Measurements from ENCODE around the gene PRMT9. TPM values are rescaled to one million over a fixed set of nuclear protein-coding genes. Genes with fewer than 3 reads are reported as not detected.

The PRMT9 gene
- total RNA-seq, 2 donors from 2014 or later, result 13.9 to 21.3 TPM

DNA sequence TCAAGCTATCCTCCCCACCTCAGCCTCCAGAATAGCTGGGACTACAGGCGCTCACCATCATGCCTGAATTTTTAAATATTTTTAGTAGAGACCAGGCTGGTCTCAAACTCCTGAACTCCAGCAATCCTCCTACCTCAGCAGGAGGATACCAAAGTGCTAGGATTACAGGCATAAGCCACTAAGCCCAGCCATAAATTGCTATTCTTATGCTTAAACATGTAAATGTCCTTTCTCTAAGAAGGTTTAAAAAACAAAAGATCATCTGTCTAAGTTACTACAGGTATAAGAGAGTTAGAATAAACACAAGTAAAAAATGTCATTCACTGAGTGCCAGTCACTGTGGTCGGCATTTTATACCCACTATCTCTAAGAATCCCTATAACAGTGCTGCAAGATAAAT is 28.3 kb downstream of the PRMT9 start:
- Mint-ChIP-seq H3K27ac (peak overlapping the region; percentile 9), H3K36me3 (ENCODE audit: low read depth) (peaks cover 8% of the 10 kb centered on the region), H3K4me3 (no peak overlapping the region), H3K27me3 (no peaks in the 10 kb centered on the region), H3K4me1 (peaks cover 11% of the 10 kb centered on the region)
- H3K9me3 ChIP-seq (ENCODE audit: control insufficient read depth, low read length, poor library complexity, severe bottlenecking), result no peaks in the 10 kb centered on the region
- ATAC-seq (no peak), DNase-seq (no peak)

DNA sequence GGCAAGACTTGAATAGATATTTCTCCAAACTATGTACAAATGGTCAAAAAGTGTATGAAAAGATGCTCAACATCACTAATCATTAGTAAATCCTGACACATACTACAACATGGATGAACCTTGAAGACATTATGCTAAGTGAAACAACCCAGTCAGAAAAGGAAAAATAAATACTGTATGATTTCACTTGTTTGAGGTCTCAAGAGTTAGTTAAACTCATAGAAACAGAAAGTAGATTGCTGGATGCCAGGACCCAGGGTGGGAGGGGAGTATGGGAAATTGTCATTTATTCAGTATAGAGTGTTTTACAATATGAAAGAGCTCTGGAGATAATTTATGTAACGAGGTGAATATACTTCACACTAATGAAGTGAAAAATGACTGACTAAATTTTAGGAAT is 32.4 kb downstream of the PRMT9 start:
- Mint-ChIP-seq H3K4me1 (peaks cover 20% of the 10 kb centered on the region), H3K27me3 (no peaks in the 10 kb centered on the region), H3K4me3 (no peak overlapping the region), H3K27ac (no peak overlapping the region), H3K36me3 (ENCODE audit: low read depth) (peaks cover 6% of the 10 kb centered on the region)
- no peaks in the 10 kb centered on the region for H3K9me3 ChIP-seq (ENCODE audit: control insufficient read depth, low read length, poor library complexity, severe bottlenecking)
- DNase-seq (no peak), ATAC-seq (no peak)

DNA sequence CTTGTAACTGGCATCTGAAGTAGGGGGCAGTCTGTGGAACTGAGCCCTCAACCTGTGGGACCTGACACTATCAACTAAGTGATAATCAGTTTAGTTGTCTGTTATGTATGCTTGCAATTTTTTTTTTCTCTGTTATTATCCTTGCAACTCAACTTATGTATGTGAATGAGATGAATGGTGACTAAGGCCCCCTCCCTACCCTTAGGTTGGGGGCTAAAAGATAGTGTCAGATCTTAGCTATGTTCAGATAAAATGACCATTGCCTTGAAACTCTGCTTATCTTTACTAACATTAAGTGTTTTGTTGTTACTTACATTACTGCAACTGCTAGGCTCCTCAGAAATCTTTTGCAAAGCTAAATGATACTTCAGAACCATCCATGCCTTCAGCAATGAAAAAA is 35.3 kb downstream of the PRMT9 start:
- no peak for ATAC-seq
- Mint-ChIP-seq H3K36me3 (ENCODE audit: low read depth) (peaks cover 3% of the 10 kb centered on the region), H3K27ac (no peak overlapping the region), H3K4me1 (peaks cover 30% of the 10 kb centered on the region), H3K4me3 (no peak overlapping the region), H3K27me3 (no peaks in the 10 kb centered on the region)
- DNase-seq, result no peak
- H3K9me3 ChIP-seq (ENCODE audit: control insufficient read depth, low read length, poor library complexity, severe bottlenecking), result no peaks in the 10 kb centered on the region

DNA sequence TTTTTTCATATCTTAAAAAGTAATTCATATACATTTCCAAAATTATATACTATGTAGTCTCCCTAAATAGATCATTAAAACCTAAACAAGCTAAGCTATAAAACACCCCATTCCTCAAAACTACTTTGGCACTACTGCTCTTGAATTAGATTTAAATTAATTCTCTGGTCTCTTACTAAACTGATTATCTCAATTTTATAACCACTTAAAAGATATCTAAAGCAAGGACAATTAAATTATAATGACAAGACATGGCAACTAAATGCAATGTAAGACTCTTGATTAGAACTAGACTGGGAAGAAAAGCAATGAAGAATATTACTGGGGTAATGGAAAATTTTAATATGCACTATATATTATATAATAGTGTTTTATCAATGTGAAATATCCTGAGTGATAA is 38.9 kb downstream of the PRMT9 start:
- Mint-ChIP-seq H3K4me1 (peaks cover 24% of the 10 kb centered on the region), H3K27ac (no peak overlapping the region), H3K36me3 (ENCODE audit: low read depth) (peaks cover 9% of the 10 kb centered on the region), H3K4me3 (no peak overlapping the region), H3K27me3 (no peaks in the 10 kb centered on the region)
- no peak for ATAC-seq
- DNase-seq, result no peak
- H3K9me3 ChIP-seq (ENCODE audit: control insufficient read depth, low read length, poor library complexity, severe bottlenecking), result no peaks in the 10 kb centered on the region

DNA sequence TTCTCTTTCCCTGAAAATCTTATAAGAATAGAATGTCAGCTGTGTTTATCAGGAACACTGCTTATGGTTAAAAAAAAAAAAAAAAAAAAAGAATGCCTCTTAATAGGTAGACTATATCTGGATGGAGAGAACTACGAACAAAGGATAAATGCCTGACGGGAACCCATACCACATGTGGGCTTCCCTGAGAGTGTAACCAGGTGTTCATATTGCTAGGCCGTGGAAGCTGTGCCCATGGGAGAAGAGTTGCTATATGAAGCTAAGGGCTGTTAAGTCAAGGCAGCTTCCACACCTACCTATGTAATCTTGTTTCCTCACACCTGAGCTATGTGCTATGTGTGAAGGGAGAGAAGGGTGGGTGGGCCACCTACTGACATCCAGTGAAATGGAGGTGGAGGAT is 39.5 kb downstream of the PRMT9 start:
- no peaks in the 10 kb centered on the region for H3K9me3 ChIP-seq (ENCODE audit: control insufficient read depth, low read length, poor library complexity, severe bottlenecking)
- Mint-ChIP-seq H3K4me3 (no peak overlapping the region), H3K36me3 (ENCODE audit: low read depth) (peaks cover 9% of the 10 kb centered on the region), H3K27ac (no peak overlapping the region), H3K4me1 (peaks cover 24% of the 10 kb centered on the region), H3K27me3 (no peaks in the 10 kb centered on the region)
- ATAC-seq (no peak), DNase-seq (no peak)

DNA sequence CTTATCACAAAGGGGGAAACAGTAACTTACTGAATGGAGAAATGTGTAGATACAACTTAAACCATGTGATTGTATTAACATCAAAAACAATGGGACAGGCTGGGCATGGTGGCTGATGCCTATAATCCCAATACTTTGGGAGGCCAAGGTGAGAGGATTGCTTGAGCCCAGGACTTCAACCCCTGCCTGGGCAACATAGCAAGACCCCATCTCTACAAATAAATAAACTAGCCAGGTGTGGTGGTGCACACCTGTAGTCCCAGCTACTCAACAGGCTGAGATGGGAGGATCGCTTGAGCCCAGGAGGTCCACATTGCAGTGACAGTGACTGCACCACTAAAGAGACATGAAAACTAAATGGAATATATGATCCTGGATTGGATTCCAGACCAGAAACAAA is 40.3 kb downstream of the PRMT9 start:
- Mint-ChIP-seq H3K27me3 (no peaks in the 10 kb centered on the region), H3K27ac (peak overlapping the region; percentile 51), H3K4me3 (no peak overlapping the region), H3K4me1 (peaks cover 30% of the 10 kb centered on the region), H3K36me3 (ENCODE audit: low read depth) (peaks cover 9% of the 10 kb centered on the region)
- DNase-seq, result no peak
- no peak for ATAC-seq
- no peaks in the 10 kb centered on the region for H3K9me3 ChIP-seq (ENCODE audit: control insufficient read depth, low read length, poor library complexity, severe bottlenecking)

DNA sequence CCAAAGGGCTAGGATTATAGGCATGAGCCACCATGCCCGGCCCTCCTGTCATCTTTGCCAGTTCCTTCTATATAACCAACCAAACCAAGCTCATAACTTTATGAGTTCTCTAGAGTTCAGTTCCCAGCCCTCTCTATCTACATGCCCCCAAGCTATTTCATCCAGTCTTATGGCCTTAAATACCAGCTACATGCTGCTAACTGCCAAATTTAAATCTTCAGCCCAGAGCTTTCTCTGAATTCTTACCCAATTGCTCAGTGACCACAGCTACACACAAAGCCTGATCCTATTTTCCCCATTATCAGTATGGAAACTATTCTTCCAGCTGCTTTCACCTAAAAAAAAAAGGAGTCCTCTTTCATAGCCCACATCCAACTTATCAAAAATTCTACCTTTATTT is 43.6 kb downstream of the PRMT9 start:
- H3K4me3 Mint-ChIP-seq, result no peak overlapping the region
- H3K9me3 ChIP-seq (ENCODE audit: control insufficient read depth, low read length, poor library complexity, severe bottlenecking), result no peaks in the 10 kb centered on the region
- H3K4me1 Mint-ChIP-seq, result peaks cover 21% of the 10 kb centered on the region
- no peaks in the 10 kb centered on the region for H3K27me3 Mint-ChIP-seq
- peaks cover 10% of the 10 kb centered on the region for H3K36me3 Mint-ChIP-seq (ENCODE audit: low read depth)
- DNase-seq, result no peak
- no peak for ATAC-seq
- peak overlapping the region; percentile 19 for H3K27ac Mint-ChIP-seq

DNA sequence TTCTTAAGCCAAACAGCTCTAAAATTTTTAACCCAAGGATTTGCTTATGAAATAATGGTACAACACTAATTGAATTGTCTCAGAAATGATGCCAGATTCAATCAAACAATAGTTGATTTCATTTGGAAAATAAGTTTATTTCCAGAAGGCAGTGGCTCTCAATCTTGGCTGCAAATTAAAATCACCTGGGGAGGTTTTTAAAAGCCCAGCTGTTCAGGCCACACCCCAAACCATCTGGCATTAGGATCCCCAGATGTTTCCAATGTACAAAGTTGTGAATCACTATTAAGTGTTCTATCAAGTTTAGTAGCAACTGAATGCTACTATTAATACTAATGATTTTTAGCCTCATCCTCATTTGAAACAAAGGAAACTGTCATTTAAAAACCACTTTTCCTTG is 44.6 kb downstream of the PRMT9 start:
- Mint-ChIP-seq H3K4me1 (peaks cover 21% of the 10 kb centered on the region), H3K27me3 (no peaks in the 10 kb centered on the region), H3K36me3 (ENCODE audit: low read depth) (peaks cover 10% of the 10 kb centered on the region), H3K27ac (peak overlapping the region; percentile 19), H3K4me3 (no peak overlapping the region)
- H3K9me3 ChIP-seq (ENCODE audit: control insufficient read depth, low read length, poor library complexity, severe bottlenecking), result no peaks in the 10 kb centered on the region
- ATAC-seq (no peak), DNase-seq (no peak)

DNA sequence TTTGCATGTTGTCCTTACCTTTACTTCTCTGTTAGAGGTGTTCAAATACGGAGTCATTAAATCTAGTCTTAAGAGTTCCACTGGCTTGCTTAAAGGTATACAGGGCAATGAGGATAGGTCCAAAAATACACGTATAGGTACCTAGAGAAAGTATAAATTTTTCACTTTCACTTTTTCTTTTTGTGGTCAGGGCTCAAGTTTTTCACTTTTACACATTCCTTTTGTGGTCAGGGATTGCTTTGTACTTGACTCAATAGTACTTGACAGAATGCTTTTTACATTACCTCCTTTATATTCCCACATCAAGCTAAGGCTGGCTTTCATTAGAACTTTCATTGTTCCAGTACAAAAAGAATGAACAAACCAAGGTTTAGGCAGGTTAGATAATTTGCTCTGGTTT is 45.0 kb downstream of the PRMT9 start:
- Mint-ChIP-seq H3K27ac (peak overlapping the region; percentile 19), H3K36me3 (ENCODE audit: low read depth) (peaks cover 10% of the 10 kb centered on the region), H3K4me1 (peaks cover 21% of the 10 kb centered on the region), H3K4me3 (no peak overlapping the region), H3K27me3 (no peaks in the 10 kb centered on the region)
- H3K9me3 ChIP-seq (ENCODE audit: control insufficient read depth, low read length, poor library complexity, severe bottlenecking), result no peaks in the 10 kb centered on the region
- DNase-seq (no peak), ATAC-seq (no peak)

DNA sequence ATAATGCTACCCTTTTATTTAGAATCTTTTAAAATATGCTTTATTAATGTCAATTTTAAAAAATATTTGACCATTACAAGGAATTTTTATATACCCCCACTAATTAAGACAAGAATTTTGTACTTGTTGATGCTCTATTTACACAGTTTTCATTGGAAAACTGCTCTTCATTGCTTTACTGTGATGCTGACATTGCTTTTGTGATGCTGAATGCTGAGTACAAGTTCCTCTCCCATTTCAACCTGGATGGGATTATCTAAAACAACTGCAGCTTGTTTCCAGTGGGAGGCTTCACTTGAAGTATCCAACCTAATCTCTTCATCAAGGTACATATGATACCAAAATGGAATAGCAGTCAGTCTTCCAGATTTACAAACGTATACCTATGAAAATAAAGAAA is 45.6 kb downstream of the PRMT9 start:
- DNase-seq (no peak), ATAC-seq (no peak)
- H3K27ac Mint-ChIP-seq, result no peak overlapping the region
- peaks cover 17% of the 10 kb centered on the region for H3K4me1 Mint-ChIP-seq
- H3K4me3 Mint-ChIP-seq, result no peak overlapping the region
- H3K27me3 Mint-ChIP-seq, result no peaks in the 10 kb centered on the region
- no peaks in the 10 kb centered on the region for H3K9me3 ChIP-seq (ENCODE audit: control insufficient read depth, low read length, poor library complexity, severe bottlenecking)
- peaks cover 10% of the 10 kb centered on the region for H3K36me3 Mint-ChIP-seq (ENCODE audit: low read depth)

DNA sequence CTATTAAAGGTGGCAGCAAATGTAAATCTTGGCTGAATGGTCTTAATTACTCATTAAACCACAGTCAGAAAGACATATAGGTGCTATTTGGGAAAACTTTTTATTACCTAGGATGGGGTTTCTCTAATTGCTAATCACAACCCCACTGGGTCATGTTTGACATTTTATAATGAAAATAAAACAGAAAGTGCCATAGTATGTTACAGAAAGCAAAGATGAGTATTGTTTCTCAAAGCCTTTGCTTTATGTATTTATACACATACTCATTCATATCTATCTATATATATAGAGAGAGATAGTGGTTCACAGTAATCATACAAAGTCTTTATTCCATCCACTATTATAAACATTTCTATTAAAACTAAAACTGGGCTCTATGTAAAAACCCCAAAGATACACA is 48.6 kb downstream of the PRMT9 start:
- DNase-seq (no peak), ATAC-seq (no peak)
- Mint-ChIP-seq H3K4me3 (no peak overlapping the region), H3K36me3 (ENCODE audit: low read depth) (peaks cover 4% of the 10 kb centered on the region), H3K4me1 (peaks cover 13% of the 10 kb centered on the region), H3K27me3 (no peaks in the 10 kb centered on the region), H3K27ac (no peak overlapping the region)
- no peaks in the 10 kb centered on the region for H3K9me3 ChIP-seq (ENCODE audit: control insufficient read depth, low read length, poor library complexity, severe bottlenecking)

DNA sequence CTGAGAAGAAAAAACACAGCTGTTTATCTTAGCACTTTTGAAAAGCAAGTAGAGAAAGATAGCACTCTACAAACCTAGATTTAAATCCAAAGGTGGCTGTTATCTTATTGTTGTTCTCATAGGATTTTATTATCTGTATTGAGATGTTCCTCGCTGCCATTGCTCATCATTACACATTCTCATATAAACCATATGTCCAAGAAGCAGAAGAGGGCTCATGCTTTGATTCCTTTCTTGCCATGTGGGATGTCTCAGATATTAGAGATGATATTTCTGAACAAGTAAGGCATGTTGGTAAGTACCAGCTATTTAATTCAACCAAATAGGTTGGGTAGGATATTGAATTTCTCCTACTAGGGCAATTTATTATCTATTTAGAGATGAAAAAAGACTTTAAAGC is 50.3 kb downstream of the PRMT9 start:
- peaks cover 4% of the 10 kb centered on the region for H3K36me3 Mint-ChIP-seq (ENCODE audit: low read depth)
- no peak for DNase-seq
- H3K4me3 Mint-ChIP-seq, result no peak overlapping the region

DNA sequence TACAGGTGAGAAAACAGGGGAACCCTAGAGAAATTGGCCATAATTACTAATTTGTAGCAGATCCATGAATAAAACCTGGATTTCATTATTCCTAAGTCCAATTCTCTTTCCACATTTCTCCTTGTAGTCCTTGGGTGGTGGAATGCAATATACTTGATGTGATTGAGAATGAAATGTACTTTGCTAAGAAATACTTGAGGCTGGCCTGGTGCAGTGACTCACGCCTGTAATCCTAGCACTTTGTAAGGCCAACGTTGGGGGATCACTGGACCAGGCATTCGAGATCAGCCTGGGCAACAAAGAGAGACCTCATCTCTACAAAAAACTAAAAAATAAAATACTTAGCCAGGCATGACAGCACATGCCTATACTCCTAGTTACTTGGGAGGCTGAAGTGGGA is 50.9 kb downstream of the PRMT9 start:
- H3K27ac Mint-ChIP-seq, result no peak overlapping the region
- H3K4me3 Mint-ChIP-seq, result no peak overlapping the region
- H3K9me3 ChIP-seq (ENCODE audit: control insufficient read depth, low read length, poor library complexity, severe bottlenecking), result no peaks in the 10 kb centered on the region
- peaks cover 4% of the 10 kb centered on the region for H3K36me3 Mint-ChIP-seq (ENCODE audit: low read depth)
- no peaks in the 10 kb centered on the region for H3K27me3 Mint-ChIP-seq
- DNase-seq (no peak), ATAC-seq (no peak)
- no peaks in the 10 kb centered on the region for H3K4me1 Mint-ChIP-seq

More for the DNA sequence above, 50.3 kb downstream of the PRMT9 start:
- no peak for ATAC-seq
- Mint-ChIP-seq H3K4me1 (peaks cover 3% of the 10 kb centered on the region), H3K27ac (no peak overlapping the region), H3K27me3 (no peaks in the 10 kb centered on the region)
- H3K9me3 ChIP-seq (ENCODE audit: control insufficient read depth, low read length, poor library complexity, severe bottlenecking), result no peaks in the 10 kb centered on the region

DNA sequence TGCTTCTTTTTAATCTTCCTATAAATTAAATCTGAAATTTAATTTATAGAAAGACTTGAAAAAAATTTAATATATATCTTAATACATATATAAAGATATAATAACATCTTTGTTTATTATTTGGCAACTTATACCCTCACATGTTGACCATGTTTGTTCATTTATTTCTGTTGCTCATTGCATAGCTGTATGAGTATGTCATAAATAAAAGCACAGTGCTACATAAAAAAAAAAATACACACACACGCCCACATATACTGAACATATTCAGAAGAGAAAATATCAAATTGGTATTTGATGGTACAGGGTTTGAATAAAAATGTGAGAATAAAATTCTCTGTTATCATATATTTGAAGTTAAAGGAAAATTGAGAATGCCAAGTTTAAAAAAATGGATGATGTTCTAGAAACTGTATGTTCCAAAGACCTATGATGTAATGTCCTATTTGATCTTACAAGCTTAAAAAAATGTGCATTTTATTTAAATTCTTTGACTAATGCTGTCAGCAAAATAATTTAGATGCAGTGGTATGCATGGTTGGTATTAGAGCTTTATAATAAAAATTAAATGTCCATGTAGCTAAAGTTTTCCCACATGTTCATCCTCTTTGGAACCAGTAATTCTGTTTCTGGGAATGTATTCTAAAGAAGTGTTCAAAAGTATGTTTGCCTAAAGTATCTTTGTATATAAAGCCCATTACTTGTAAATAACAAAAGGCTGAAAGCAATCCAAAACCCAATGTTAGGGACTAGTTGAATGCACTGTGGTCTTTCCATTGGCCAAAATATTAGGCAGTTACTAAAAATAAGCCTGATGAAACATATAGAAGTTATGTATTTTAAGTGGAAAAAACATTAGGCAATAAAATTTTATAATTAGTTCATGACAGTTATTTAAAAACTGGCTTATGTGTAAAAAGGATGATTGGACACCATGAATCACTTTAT is 53.9 kb downstream of the PRMT9 start:
- no peaks in the 10 kb centered on the region for H3K9me3 ChIP-seq (ENCODE audit: control insufficient read depth, low read length, poor library complexity, severe bottlenecking)
- no peak overlapping the region for H3K4me3 Mint-ChIP-seq
- DNase-seq (no peak), ATAC-seq (no peak)
- peaks cover 8% of the 10 kb centered on the region for H3K4me1 Mint-ChIP-seq
- H3K27me3 Mint-ChIP-seq, result no peaks in the 10 kb centered on the region
- peak overlapping the region; percentile 45 for H3K27ac Mint-ChIP-seq
- H3K36me3 Mint-ChIP-seq (ENCODE audit: low read depth), result peaks cover 11% of the 10 kb centered on the region
